Smooth muscle cell (in vitro differentiated cells): ENCODE results near the gene PRKCA. TPM values are rescaled to one million over a fixed set of nuclear protein-coding genes. Genes with fewer than 3 reads are reported as not detected.

ENCODE experiments used
- DNase-seq: peaks from one replicate; lab custom pipeline; 2025; ENCODE audit not compliant: unreplicated experiment; lab: John Stamatoyannopoulos, UW
- H2AFZ ChIP-seq: fragments of 200-600 bp; sonication (generic); 2 replicates; pipeline ENCODE4 v1.6.0; 2016; ENCODE audit warnings: antibody characterized with exemption, low read depth, mild to moderate bottlenecking
- H3F3A ChIP-seq: fragments of 200-600 bp; sonication (generic); 2 replicates; pipeline ENCODE4 v1.6.0; 2017; ENCODE audit warnings: antibody characterized with exemption, low read depth
- H3K27ac ChIP-seq: fragments of 200-600 bp; sonication (generic); 2 replicates; pipeline ENCODE4 v1.5.1; 2016; ENCODE audit warnings: low read depth, mild to moderate bottlenecking
- H3K27me3 ChIP-seq: fragments of 200-600 bp; sonication (generic); 2 replicates; pipeline ENCODE4 v1.6.1; 2016; ENCODE audit warnings: low read depth, mild to moderate bottlenecking
- H3K36me3 ChIP-seq: fragments of 200-600 bp; sonication (generic); 2 replicates; pipeline ENCODE4 v1.5.1; 2016; ENCODE audit warnings: low read depth
- H3K4me1 ChIP-seq: fragments of 200-600 bp; sonication (generic); 2 replicates; pipeline ENCODE4 v1.5.1; 2016; ENCODE audit warnings: low read depth
- H3K4me2 ChIP-seq: fragments of 200-600 bp; sonication (generic); 2 replicates; pipeline ENCODE4 v1.6.0; 2016; ENCODE audit warnings: mild to moderate bottlenecking
- H3K4me3 ChIP-seq: fragments of 200-600 bp; sonication (generic); 2 replicates; pipeline ENCODE4 v1.5.1; 2016; ENCODE audit warnings: mild to moderate bottlenecking
- H3K79me2 ChIP-seq: fragments of 200-600 bp; sonication (generic); 2 replicates; pipeline ENCODE4 v1.6.0; 2016; ENCODE audit warnings: low read depth, mild to moderate bottlenecking
- H3K9ac ChIP-seq: fragments of 200-600 bp; sonication (generic); 2 replicates; pipeline ENCODE4 v1.6.0; 2016; ENCODE audit warnings: low read depth
- H3K9me3 ChIP-seq: fragments of 200-600 bp; sonication (generic); replicated peaks from 2 replicates; pipeline ENCODE4 v1.5.1; 2016; ENCODE audit warnings: low read depth
- H4K20me1 ChIP-seq: fragments of 200-600 bp; sonication (generic); 2 replicates; pipeline ENCODE4 v1.6.0; 2016; ENCODE audit warnings: low read depth
- WGBS: methylation state at CpG from one replicate; pipeline ENCODE4 v1.1.7; 2016; ENCODE audit warnings: low lambda C conversion rate; 5-methylcytosine and 5-hydroxymethylcytosine counted together
- polyA plus RNA-seq: library from polyadenylated mRNA; unstranded; fragments of >200 nt; fragmentation: Nextera tagmentation; extraction: Ambion mirVana; gene quantifications from 2 replicates; pipeline ENCODE4 v1.2.1, GENCODE V29; 2016
- total RNA-seq: library from RNA; depleted of rRNA; stranded (reverse); fragments of >200 nt; gene quantifications from 2 replicates; pipeline ENCODE4 v1.2.3, GENCODE V29; 2014
- TF ChIP-seq, protein P1 (sequence below): fragments of 200-600 bp; sonication (generic); IDR thresholded peaks from 2 replicates; pipeline ENCODE4 v1.5.1; 2017; ENCODE audit warnings: borderline replicate concordance, mild to moderate bottlenecking, antibody characterized with exemption; ENCODE audit not compliant: insufficient read depth, poor library complexity, severe bottlenecking

The PRKCA gene
- total and polyA plus RNA-seq, 2 experiments from 2014 or later, result 0.78 to 7.1 TPM

- Histone ChIP-seq H3K79me2 (no peaks in the 10 kb centered on the region), H3K36me3 (no peaks in the 10 kb centered on the region), H2AFZ (no peak overlapping the region), H3K4me2 (no peak overlapping the region), H3K27me3 (no peaks in the 10 kb centered on the region), H4K20me1 (no peaks in the 10 kb centered on the region), H3K4me1 (no peaks in the 10 kb centered on the region), H3K4me3 (no peak overlapping the region), H3K9ac (no peak overlapping the region), H3K27ac (no peak overlapping the region), H3K9me3 (no peaks in the 10 kb centered on the region), H3F3A (no peaks in the 10 kb centered on the region)
- TF ChIP-seq, protein P1, sequence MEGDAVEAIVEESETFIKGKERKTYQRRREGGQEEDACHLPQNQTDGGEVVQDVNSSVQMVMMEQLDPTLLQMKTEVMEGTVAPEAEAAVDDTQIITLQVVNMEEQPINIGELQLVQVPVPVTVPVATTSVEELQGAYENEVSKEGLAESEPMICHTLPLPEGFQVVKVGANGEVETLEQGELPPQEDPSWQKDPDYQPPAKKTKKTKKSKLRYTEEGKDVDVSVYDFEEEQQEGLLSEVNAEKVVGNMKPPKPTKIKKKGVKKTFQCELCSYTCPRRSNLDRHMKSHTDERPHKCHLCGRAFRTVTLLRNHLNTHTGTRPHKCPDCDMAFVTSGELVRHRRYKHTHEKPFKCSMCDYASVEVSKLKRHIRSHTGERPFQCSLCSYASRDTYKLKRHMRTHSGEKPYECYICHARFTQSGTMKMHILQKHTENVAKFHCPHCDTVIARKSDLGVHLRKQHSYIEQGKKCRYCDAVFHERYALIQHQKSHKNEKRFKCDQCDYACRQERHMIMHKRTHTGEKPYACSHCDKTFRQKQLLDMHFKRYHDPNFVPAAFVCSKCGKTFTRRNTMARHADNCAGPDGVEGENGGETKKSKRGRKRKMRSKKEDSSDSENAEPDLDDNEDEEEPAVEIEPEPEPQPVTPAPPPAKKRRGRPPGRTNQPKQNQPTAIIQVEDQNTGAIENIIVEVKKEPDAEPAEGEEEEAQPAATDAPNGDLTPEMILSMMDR, result no peak
- no peak for DNase-seq
- WGBS, result 94% methylated on average over 5 of the region's 5 CpGs
These were observed 444.3 kb downstream of the PRKCA start for GRCh38 chr17:66746736-66747135.

- no peak for DNase-seq
- H3K4me1 ChIP-seq, result no peaks in the 10 kb centered on the region
- no peak overlapping the region for H3K9ac ChIP-seq
- H4K20me1 ChIP-seq, result no peaks in the 10 kb centered on the region
- no peaks in the 10 kb centered on the region for H3K27me3 ChIP-seq
- no peaks in the 10 kb centered on the region for H3F3A ChIP-seq
- H3K4me2 ChIP-seq, result no peak overlapping the region
- WGBS, result 95% methylated on average over 17 of the region's 17 CpGs
- no peak overlapping the region for H3K27ac ChIP-seq
- no peaks in the 10 kb centered on the region for H3K36me3 ChIP-seq
- no peaks in the 10 kb centered on the region for H3K9me3 ChIP-seq
- H2AFZ ChIP-seq, result no peak overlapping the region
- TF ChIP-seq, protein P1, result no peak
- H3K4me3 ChIP-seq, result no peak overlapping the region
- H3K79me2 ChIP-seq, result no peaks in the 10 kb centered on the region
These were observed 445.3 kb downstream of the PRKCA start for GRCh38 chr17:66747578-66748275.

GRCh38 chr17:66748578-66748977 lies 446.2 kb downstream of the PRKCA start:
- no peak overlapping the region for H3K9ac ChIP-seq
- no peak overlapping the region for H3K4me3 ChIP-seq
- no peak overlapping the region for H2AFZ ChIP-seq
- H3K36me3 ChIP-seq, result no peaks in the 10 kb centered on the region
- no peaks in the 10 kb centered on the region for H3K79me2 ChIP-seq
- TF ChIP-seq, protein P1, result no peak
- no peak overlapping the region for H3K4me2 ChIP-seq
- H4K20me1 ChIP-seq, result no peaks in the 10 kb centered on the region
- no peak for DNase-seq
- no peaks in the 10 kb centered on the region for H3F3A ChIP-seq
- H3K4me1 ChIP-seq, result no peaks in the 10 kb centered on the region
- no peaks in the 10 kb centered on the region for H3K27me3 ChIP-seq
- no peak overlapping the region for H3K27ac ChIP-seq
- WGBS, result 96% methylated on average over 6 of the region's 8 CpGs
- no peaks in the 10 kb centered on the region for H3K9me3 ChIP-seq
